Neutrophil (primary cell): Measurements from ENCODE around the gene ANXA2.

Source experiments
- H3K27ac ChIP-seq: fragments of 200-600 bp; sonication (generic); 2 replicates; pipeline ENCODE4 v1.5.1; 2016; ENCODE audit warnings: mild to moderate bottlenecking, moderate library complexity
- H3K27me3 ChIP-seq: fragments of 200-600 bp; sonication (generic); 2 replicates; pipeline ENCODE4 v1.6.0; 2016; ENCODE audit warnings: mild to moderate bottlenecking
- H3K36me3 ChIP-seq: fragments of 200-600 bp; sonication (generic); 2 replicates; pipeline ENCODE4 v1.5.1; 2017
- H3K4me1 ChIP-seq, 2 experiments: fragments of 200-600 bp in 1 of 2; sonication (generic) in 1 of 2; 1 replicate in 1 of 2; 2 replicates in 1 of 2; pipeline versions ENCODE4 v1.5.1 to v1.6.1; 2013 to 2016; ENCODE audit warnings: low read depth in 1 of 2, low read length in 1 of 2, mild to moderate bottlenecking in 1 of 2, moderate library complexity in 1 of 2; ENCODE audit not compliant: control insufficient read depth in 1 of 2, insufficient read depth in 1 of 2
- H3K4me3 ChIP-seq, 2 experiments: fragments of 200-600 bp in 1 of 2; sonication (generic) in 1 of 2; 1 replicate in 1 of 2; 2 replicates in 1 of 2; pipeline ENCODE4 v1.5.1; 2013 to 2016; ENCODE audit warnings: low read depth in 1 of 2, low read length in 1 of 2, mild to moderate bottlenecking in 1 of 2, moderate library complexity in 1 of 2
- H3K9me3 ChIP-seq: fragments of 200-600 bp; sonication (generic); 2 replicates; pipeline ENCODE4 v1.5.1; 2016
- TF ChIP-seq, protein P1 (sequence below): fragments of 200-600 bp; sonication (generic); IDR thresholded peaks from 2 replicates; pipeline ENCODE4 v1.5.1; 2016; ENCODE audit warnings: antibody characterized with exemption

The ANXA2 gene

DNA sequence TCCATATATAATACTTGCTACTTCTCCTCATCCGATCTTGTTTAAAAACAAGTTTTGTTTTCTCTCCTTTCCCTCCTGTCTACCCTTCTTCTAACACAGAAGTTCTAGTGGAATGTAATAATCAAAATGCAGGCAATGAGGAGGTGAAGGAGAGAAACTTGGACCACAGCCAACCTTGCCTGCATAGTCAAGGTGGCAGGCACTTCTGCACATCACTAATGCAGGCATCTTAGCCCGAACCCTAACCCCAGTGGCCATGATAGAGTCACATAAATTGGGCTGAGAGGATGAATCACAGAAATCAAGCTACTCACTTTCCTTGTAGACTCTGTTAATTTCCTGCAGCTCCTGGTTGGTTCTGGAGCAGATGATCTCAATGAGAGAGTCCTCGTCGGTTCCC, 41.0 kb downstream of the ANXA2 start:
- no peaks in the 10 kb centered on the region for H3K36me3 ChIP-seq

DNA sequence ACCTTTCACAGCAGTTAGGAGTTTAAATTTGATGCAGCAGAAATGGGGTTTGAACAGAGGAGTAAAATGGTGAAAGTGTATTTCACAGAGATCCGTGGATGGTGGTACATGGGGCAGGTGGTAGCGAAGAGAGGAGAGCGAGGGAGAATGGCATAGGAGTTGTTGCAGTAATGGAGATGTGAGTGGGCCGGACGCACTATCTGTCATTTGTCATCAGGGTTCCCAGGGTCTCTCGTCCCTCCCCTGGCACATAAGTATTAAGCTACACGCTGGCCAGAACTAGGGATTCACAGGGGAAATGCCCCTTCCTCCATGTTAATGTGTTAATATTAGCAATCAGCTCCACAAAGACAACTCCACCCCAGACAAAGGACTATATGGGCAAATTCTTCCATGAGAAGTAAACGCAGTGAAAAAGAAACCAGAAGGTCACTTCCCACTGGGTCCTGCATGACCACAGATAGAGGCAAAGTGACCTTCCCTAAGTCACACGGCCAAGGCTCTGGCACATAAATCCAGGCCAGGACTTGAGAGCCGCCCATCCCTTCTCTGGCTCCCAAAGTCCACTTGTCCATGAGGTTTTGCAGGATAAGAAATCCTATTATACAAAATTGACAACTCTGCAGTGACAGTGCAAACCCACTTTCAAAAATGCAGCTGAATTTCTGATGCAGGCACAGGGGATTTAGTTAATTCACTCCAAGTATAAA, 42.5 kb downstream of the ANXA2 start:
- no peak overlapping the region for H3K4me3 ChIP-seq
- no peak overlapping the region for H3K27ac ChIP-seq
- no peaks in the 10 kb centered on the region for H3K36me3 ChIP-seq

More for the DNA sequence above, 41.0 kb downstream of the ANXA2 start:
- TF ChIP-seq, protein P1, sequence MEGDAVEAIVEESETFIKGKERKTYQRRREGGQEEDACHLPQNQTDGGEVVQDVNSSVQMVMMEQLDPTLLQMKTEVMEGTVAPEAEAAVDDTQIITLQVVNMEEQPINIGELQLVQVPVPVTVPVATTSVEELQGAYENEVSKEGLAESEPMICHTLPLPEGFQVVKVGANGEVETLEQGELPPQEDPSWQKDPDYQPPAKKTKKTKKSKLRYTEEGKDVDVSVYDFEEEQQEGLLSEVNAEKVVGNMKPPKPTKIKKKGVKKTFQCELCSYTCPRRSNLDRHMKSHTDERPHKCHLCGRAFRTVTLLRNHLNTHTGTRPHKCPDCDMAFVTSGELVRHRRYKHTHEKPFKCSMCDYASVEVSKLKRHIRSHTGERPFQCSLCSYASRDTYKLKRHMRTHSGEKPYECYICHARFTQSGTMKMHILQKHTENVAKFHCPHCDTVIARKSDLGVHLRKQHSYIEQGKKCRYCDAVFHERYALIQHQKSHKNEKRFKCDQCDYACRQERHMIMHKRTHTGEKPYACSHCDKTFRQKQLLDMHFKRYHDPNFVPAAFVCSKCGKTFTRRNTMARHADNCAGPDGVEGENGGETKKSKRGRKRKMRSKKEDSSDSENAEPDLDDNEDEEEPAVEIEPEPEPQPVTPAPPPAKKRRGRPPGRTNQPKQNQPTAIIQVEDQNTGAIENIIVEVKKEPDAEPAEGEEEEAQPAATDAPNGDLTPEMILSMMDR = no peak
- Histone ChIP-seq H3K4me3 (no peak overlapping the region), H3K4me1 (no peaks in the 10 kb centered on the region), H3K9me3 (no peaks in the 10 kb centered on the region), H3K27me3 (peaks cover 6% of the 10 kb centered on the region), H3K27ac (no peak overlapping the region)

DNA sequence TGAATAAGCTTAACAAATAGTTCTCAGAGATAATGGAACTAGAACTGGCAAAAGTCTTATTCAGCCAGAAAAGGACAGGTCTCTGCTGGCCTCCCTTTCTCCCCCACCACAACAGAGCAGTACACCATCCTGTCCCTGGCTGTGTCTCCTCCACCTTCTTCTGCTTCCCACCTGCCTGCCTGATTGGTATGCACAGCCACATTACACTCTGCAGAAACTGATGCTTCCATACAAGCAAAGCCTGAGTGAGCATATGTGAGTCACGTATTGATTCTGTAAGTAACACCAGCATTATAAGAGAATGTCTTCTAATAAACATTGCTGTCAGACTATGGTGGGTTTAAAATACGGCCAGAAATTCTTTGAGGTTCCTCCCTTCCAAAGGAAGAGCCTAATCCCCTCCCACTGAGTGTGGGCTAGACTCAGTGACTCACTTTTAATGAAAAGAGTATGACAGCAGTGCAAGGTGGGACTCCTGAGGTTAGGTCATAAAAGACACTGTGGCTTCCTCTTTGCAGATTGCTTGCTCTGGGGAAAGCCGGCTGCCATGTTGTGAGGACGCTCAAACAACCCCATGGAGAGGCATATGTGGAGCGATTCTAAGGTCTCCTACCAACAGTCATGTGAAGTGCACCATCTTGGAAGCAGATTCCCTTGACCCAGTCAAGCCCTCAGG, 44.4 kb downstream of the ANXA2 start:
- H3K4me1 ChIP-seq = no peaks in the 10 kb centered on the region
- TF ChIP-seq, protein P1 = no peak
- no peaks in the 10 kb centered on the region for H3K27me3 ChIP-seq
- H3K9me3 ChIP-seq = no peaks in the 10 kb centered on the region
- no peak overlapping the region for H3K27ac ChIP-seq
- H3K4me3 ChIP-seq = no peak overlapping the region
- no peaks in the 10 kb centered on the region for H3K36me3 ChIP-seq

More for the DNA sequence above, 42.5 kb downstream of the ANXA2 start:
- Histone ChIP-seq H3K27me3 (peaks cover 6% of the 10 kb centered on the region), H3K4me1 (no peaks in the 10 kb centered on the region), H3K9me3 (no peaks in the 10 kb centered on the region)
- TF ChIP-seq, protein P1 = no peak

DNA sequence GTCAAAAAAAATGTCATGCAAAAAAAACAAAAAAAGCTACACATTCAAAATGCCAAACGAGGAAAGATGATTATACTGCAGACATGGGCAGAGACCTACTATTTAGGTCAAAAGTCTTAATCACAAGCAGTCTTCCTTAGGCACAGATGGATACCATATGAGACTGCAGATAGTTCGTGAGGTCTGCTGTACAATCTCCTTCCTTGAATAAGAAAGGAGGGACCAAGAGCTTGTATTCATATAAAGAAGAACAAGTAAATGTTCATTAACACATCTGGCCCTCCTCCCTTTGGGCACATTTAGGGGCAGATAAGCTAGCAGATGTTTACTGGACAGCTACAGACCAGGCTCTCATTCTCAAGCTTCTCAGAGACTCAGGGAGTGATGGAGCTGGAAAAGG, 45.3 kb downstream of the ANXA2 start:
- Histone ChIP-seq H3K36me3 (no peaks in the 10 kb centered on the region), H3K4me3 (no peak overlapping the region), H3K4me1 (no peaks in the 10 kb centered on the region), H3K27me3 (no peaks in the 10 kb centered on the region), H3K9me3 (no peaks in the 10 kb centered on the region), H3K27ac (no peak overlapping the region)
- TF ChIP-seq, protein P1 = no peak

DNA sequence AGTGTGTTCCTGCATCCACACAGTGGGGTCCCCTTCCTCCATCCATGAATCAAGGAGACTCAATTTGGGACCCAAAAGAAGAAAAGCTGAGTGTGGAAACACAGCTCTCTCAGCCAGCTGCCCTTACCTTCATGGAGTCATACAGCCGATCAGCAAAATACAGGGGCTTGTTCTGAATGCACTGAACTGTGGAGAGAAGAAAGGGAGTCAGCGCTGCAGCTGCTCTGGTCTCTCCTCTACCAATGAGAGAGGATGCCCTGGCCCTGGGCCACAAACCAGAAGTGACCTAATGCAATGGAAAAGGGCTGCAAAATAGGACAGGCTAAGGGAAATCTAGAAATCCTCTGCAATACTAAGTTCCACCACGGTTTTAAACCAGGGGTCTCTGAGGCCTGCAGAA, 46.7 kb downstream of the ANXA2 start:
- no peak overlapping the region for H3K27ac ChIP-seq
- H3K4me1 ChIP-seq = no peaks in the 10 kb centered on the region
- no peak overlapping the region for H3K4me3 ChIP-seq
- TF ChIP-seq, protein P1 = no peak
- no peaks in the 10 kb centered on the region for H3K36me3 ChIP-seq
- no peaks in the 10 kb centered on the region for H3K27me3 ChIP-seq
- H3K9me3 ChIP-seq = no peaks in the 10 kb centered on the region
